WI38 (cell line): ENCODE results near the gene OCSTAMP.

Experiments used
- H3K4me3 ChIP-seq: 2 replicates; pipeline ENCODE4 v1.5.1; 2011; ENCODE audit warnings: low read depth, mild to moderate bottlenecking, control low read depth, low read length
- TF ChIP-seq, protein P1 (sequence below): IDR thresholded peaks from 2 replicates; pipeline ENCODE4 v1.5.1; 2012; ENCODE audit warnings: low read depth, mild to moderate bottlenecking, control low read depth, low read length

OCSTAMP gene

DNA sequence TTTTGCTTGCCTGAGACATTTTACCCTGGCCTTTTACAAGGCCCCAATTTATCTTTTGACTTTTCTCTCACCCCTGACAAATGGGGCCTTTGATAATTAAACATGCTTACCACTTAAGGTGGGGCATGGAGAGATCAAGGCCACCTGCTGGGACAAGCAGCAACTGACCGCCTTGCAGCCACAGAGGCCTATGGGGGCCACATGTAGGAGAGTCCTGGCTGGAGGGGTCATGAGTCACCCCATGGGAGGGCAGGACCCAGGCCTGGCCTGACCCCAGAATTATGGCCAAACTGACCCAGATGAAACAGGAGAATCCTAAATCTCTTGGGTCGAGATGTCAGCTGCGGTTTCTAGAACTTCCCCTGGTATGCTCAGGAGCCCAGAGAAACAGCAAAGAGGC lies 8.5 kb upstream of the OCSTAMP start:
- no peak overlapping the region for H3K4me3 ChIP-seq
- TF ChIP-seq, protein P1, sequence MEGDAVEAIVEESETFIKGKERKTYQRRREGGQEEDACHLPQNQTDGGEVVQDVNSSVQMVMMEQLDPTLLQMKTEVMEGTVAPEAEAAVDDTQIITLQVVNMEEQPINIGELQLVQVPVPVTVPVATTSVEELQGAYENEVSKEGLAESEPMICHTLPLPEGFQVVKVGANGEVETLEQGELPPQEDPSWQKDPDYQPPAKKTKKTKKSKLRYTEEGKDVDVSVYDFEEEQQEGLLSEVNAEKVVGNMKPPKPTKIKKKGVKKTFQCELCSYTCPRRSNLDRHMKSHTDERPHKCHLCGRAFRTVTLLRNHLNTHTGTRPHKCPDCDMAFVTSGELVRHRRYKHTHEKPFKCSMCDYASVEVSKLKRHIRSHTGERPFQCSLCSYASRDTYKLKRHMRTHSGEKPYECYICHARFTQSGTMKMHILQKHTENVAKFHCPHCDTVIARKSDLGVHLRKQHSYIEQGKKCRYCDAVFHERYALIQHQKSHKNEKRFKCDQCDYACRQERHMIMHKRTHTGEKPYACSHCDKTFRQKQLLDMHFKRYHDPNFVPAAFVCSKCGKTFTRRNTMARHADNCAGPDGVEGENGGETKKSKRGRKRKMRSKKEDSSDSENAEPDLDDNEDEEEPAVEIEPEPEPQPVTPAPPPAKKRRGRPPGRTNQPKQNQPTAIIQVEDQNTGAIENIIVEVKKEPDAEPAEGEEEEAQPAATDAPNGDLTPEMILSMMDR = no peak

DNA sequence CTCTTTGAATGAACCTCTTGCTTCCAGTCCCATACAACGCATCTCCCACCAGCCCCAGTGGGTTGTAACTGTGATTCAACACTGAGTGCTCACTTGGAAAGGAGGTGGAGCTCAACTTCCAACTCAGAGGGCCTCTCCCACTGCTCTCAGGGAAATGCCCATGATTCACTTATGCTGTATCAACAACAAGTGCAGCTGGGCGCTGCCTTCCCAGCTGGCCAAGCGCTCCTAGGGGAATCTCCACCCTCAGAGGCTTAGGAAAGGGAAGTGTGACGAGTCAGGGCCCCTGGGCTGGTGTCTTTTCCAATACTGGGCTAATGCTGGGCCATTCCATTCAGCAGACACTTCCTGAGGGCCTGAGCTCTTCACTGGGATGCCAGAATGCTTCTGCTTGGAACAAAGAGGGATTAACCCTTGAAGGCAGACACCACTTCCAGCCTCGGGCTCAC lies 8.1 kb upstream of the OCSTAMP start:
- TF ChIP-seq, protein P1 = no peak
- H3K4me3 ChIP-seq = no peak overlapping the region

DNA sequence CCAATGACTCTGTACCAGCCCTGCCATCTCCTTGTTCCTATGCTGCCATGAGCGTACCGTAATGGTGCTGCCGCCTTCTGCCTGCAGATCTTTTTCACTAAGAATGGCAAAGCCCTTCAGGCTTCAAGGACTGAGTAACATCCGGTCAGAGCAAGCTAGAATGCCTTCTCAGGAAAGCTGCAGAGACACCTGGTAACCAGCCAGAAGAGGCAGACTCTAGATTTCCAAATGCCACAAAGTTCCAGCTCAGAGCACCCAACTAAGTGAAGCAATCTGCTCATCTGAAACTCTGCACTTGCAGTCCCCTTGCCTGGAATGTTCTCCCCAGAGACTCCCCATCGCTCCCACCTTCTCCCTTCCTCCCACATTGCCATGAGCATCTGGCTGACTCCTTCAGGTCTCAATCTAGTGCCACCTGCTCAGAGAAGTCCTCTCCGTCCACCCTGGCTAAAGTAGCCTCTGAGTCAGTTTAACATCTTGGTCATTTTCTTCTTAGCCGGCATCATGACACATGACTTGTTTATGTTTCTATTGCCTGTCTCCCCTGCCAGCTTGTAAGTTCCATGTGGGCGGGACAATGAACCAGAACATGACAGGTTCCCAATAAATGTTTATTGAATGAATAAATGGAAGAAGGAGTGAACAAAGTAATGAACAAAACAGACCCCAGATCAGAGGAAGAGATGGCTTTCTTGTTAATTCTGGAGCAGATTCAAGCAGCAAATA lies 6.9 kb upstream of the OCSTAMP start:
- TF ChIP-seq, protein P1 = no peak
- H3K4me3 ChIP-seq = no peak overlapping the region

DNA sequence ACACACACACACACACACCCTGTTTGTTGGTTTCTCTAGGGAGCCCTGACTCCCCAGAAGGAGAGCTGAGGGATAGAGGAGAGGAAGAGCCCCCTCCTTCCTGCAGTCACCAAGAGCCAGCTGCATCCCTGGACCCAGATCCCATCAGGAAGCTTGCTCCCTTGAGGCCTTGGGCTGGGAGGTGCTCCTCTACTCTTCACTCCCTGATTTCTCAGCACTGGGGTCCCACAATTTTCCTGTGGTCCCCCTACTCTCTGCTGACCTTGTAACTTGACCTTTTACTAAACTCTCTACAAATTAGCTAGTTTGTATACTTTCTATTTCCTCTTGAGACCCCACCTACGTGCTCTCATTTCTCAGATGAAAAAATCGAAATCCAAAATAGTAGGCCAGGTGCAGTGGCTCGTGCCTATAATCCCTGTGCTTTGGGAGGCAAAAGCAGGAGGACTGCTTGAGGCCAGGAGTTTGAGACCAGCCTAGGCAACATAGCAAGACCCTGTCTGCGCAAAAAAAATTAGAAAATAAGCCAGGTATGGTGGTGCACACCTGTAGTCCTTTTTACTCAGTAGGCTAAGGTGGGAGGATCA lies 5.0 kb upstream of the OCSTAMP start:
- H3K4me3 ChIP-seq = no peak overlapping the region
- TF ChIP-seq, protein P1 = no peak

DNA sequence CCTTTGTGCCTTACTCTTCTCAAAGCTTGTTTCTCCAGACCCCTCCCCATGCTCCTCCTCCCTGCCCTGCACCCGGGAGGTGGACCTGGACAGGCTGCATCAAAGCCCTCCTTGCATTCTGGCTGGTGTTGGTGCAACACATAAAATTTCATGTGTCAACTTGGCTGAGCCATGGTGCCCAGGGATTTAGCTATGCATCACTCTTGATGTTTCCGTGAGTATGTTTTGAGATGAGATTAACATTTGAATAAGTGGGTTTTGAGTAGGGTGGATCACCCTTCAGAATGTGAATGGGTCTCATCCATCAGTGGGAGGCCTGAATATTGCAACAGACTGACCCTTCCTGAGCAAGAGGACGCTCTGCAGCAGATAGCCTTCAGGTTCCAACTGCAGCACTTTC lies 4.4 kb upstream of the OCSTAMP start:
- TF ChIP-seq, protein P1 = no peak
- H3K4me3 ChIP-seq = no peak overlapping the region

DNA sequence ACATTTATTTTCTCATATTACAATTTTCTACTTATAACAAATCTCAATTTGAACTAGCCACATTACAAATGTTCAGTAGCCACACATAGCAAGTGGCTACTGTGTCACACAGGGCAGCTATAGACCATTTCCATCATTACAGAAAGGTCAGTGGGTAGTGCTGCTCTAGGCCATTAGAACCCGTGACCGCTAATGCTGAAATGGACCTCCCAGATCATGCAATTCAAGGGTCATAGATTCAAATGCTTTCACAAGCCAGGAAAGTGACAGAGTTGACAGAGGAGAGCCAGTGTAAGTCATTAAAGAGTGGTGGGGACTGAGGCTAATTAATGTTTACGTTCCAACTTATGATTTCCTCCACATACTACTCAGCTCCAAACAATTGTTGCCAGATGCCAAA lies 3.5 kb upstream of the OCSTAMP start:
- TF ChIP-seq, protein P1 = no peak
- H3K4me3 ChIP-seq = no peak overlapping the region
